ENCODE measurements around the gene ANO9. TPM values are rescaled to one million over a fixed set of nuclear protein-coding genes. Genes with fewer than 3 reads are reported as not detected.

ANO9 gene
- total and polyA plus RNA-seq, 12 donors, result 0.07 to 2.9 (median 0.97) TPM; not detected in 5

- Histone ChIP-seq H3K27me3 (peaks cover 39% of the 10 kb centered on the region), H3K4me1 (replicated peaks in 1 of 2) (no peaks in the 10 kb centered on the region), H3K36me3 (replicated peaks in 1 of 2) (no peaks in the 10 kb centered on the region), H3K27ac (no peak overlapping the region), H3K4me3 (no peak overlapping the region), H3K9me3 (replicated peaks in 1 of 3) (no peaks in the 10 kb centered on the region)
- TF ChIP-seq POLR2A (IDR thresholded peaks at IDR 0.05) (no peak), CTCF (IDR thresholded peaks at IDR 0.05) (no peak)
- no peak for DNase-seq
- WGBS, 4 donors, result 21 to 31% (median 22%) methylated on average over 3 to 7 of the region's 7 CpGs
- intact Hi-C loops (cut with DNase I), result no loop called here
Measured at GRCh38 chr11:367956-368413, 73.8 kb downstream of the ANO9 start.

Small RNAs within 50 kb of the gene (small RNA-seq; reads per million reads assigned to genes)
- gene RN7SL838P, result 0 to 0.12 reads per million in 2 donors

Other genes with a start within 250 kb of the ANO9 start
- gene SCGB1C1, start 248.9 kb downstream of the ANO9 start, total RNA-seq, result not detected
- gene SCGB1C1, start 248.9 kb downstream of the ANO9 start, polyA plus RNA-seq, result not detected
- 10 to 100 TPM; 16.2 to 89.7 (median 50.8) TPM for gene BET1L, start 234.6 kb downstream of the ANO9 start, total RNA-seq
- 10 to 100 TPM; 23.6 to 76.3 (median 26.9) TPM for gene BET1L, start 234.6 kb downstream of the ANO9 start, polyA plus RNA-seq
- gene RIC8A, start 234.3 kb downstream of the ANO9 start, total RNA-seq, result 100 to 1,000 TPM in 1 of 9 donors, 10 to 100 TPM in 8; 66.7 to 105 (median 82.0) TPM
- gene RIC8A, start 234.3 kb downstream of the ANO9 start, polyA plus RNA-seq, result 10 to 100 TPM; 60.9 to 83.6 (median 64.5) TPM
- gene SIRT3, start 205.7 kb downstream of the ANO9 start, total RNA-seq, result 10 to 100 TPM; 13.8 to 28.2 (median 23.5) TPM
- 10 to 100 TPM; 18.2 to 30.6 (median 29.4) TPM for gene SIRT3, start 205.7 kb downstream of the ANO9 start, polyA plus RNA-seq
- gene PSMD13, start 205.0 kb downstream of the ANO9 start, total RNA-seq, result 100 to 1,000 TPM in 2 of 9 donors, 10 to 100 TPM in 7; 62.2 to 165 (median 86.4) TPM
- gene PSMD13, start 205.0 kb downstream of the ANO9 start, polyA plus RNA-seq, result 100 to 1,000 TPM; 113 to 174 (median 146) TPM
- under 1 TPM in 6 of 9 donors, not detected in 3; 0.14 to 0.69 (median 0.24) TPM for gene NLRP6, start 163.6 kb downstream of the ANO9 start, total RNA-seq
- gene NLRP6, start 163.6 kb downstream of the ANO9 start, polyA plus RNA-seq, result under 1 TPM in 1 of 3 donors, not detected in 2; 0.16 TPM
- 1 to 10 TPM; 1.2 to 9.8 (median 7.1) TPM for gene PGGHG, start 152.9 kb downstream of the ANO9 start, total RNA-seq
- gene PGGHG, start 152.9 kb downstream of the ANO9 start, polyA plus RNA-seq, result 10 to 100 TPM in 2 of 3 donors, under 1 TPM in 1; 0.55 to 77.2 (median 29.4) TPM
- gene IFITM5, start 142.5 kb downstream of the ANO9 start, total RNA-seq, result not detected
- not detected for gene IFITM5, start 142.5 kb downstream of the ANO9 start, polyA plus RNA-seq
- gene IFITM2, start 134.2 kb downstream of the ANO9 start, total RNA-seq, result 100 to 1,000 TPM in 7 of 9 donors, 10 to 100 TPM in 2; 30.7 to 269 (median 155) TPM
- 100 to 1,000 TPM; 290 to 835 (median 443) TPM for gene IFITM2, start 134.2 kb downstream of the ANO9 start, polyA plus RNA-seq
- gene IFITM1, start 128.0 kb downstream of the ANO9 start, total RNA-seq, result 100 to 1,000 TPM in 3 of 9 donors, 10 to 100 TPM in 6; 12.1 to 238 (median 84.5) TPM
- 100 to 1,000 TPM in 2 of 3 donors, 10 to 100 TPM in 1; 84.6 to 360 (median 139) TPM for gene IFITM1, start 128.0 kb downstream of the ANO9 start, polyA plus RNA-seq
- 100 to 1,000 TPM in 8 of 9 donors, 10 to 100 TPM in 1; 80.5 to 946 (median 291) TPM for gene IFITM3, start 121.2 kb downstream of the ANO9 start, total RNA-seq
- 1,000 to 10,000 TPM in 1 of 3 donors, 100 to 1,000 TPM in 2; 454 to 1,592 (median 502) TPM for gene IFITM3, start 121.2 kb downstream of the ANO9 start, polyA plus RNA-seq
- gene B4GALNT4, start 72.5 kb downstream of the ANO9 start, total RNA-seq, result 1 to 10 TPM in 4 of 9 donors, under 1 TPM in 3, not detected in 2; 0.29 to 4.6 (median 1.1) TPM
- gene B4GALNT4, start 72.5 kb downstream of the ANO9 start, polyA plus RNA-seq, result 10 to 100 TPM in 1 of 3 donors, 1 to 10 TPM in 1, under 1 TPM in 1; 0.15 to 30.3 (median 9.1) TPM
- gene PKP3, start 47.8 kb downstream of the ANO9 start, total RNA-seq, result under 1 TPM in 3 of 9 donors, not detected in 6; 0.45 to 0.65 (median 0.65) TPM
- gene PKP3, start 47.8 kb downstream of the ANO9 start, polyA plus RNA-seq, result under 1 TPM in 1 of 3 donors, not detected in 2; 0.37 TPM
- gene SIGIRR, start 27.0 kb downstream of the ANO9 start, total RNA-seq, result 10 to 100 TPM in 7 of 9 donors, 1 to 10 TPM in 2; 5.7 to 70.0 (median 21.1) TPM
- 100 to 1,000 TPM in 1 of 3 donors, 10 to 100 TPM in 1, 1 to 10 TPM in 1; 2.7 to 111 (median 80.4) TPM for gene SIGIRR, start 27.0 kb downstream of the ANO9 start, polyA plus RNA-seq
- 10 to 100 TPM; 20.7 to 85.9 (median 41.4) TPM for gene PTDSS2, start 8.3 kb upstream of the ANO9 start, total RNA-seq
- gene PTDSS2, start 8.3 kb upstream of the ANO9 start, polyA plus RNA-seq, result 100 to 1,000 TPM in 1 of 3 donors, 10 to 100 TPM in 2; 11.0 to 109 (median 53.7) TPM
- gene RNH1, start 65.2 kb upstream of the ANO9 start, total RNA-seq, result 100 to 1,000 TPM; 103 to 342 (median 252) TPM
- 100 to 1,000 TPM in 2 of 3 donors, 10 to 100 TPM in 1; 36.3 to 125 (median 110) TPM for gene RNH1, start 65.2 kb upstream of the ANO9 start, polyA plus RNA-seq
- gene HRAS, start 93.6 kb upstream of the ANO9 start, total RNA-seq, result 10 to 100 TPM; 10.8 to 45.0 (median 36.7) TPM
- 100 to 1,000 TPM in 2 of 3 donors, 10 to 100 TPM in 1; 18.7 to 190 (median 164) TPM for gene HRAS, start 93.6 kb upstream of the ANO9 start, polyA plus RNA-seq
- gene LRRC56, start 95.5 kb upstream of the ANO9 start, total RNA-seq, result 1 to 10 TPM in 2 of 9 donors, under 1 TPM in 6, not detected in 1; 0.32 to 1.7 (median 0.82) TPM
- 1 to 10 TPM in 2 of 3 donors, not detected in 1; 1.7 to 4.3 TPM for gene LRRC56, start 95.5 kb upstream of the ANO9 start, polyA plus RNA-seq
- gene LMNTD2, start 118.7 kb upstream of the ANO9 start, total RNA-seq, result 1 to 10 TPM in 8 of 9 donors, under 1 TPM in 1; 0.35 to 9.1 (median 6.0) TPM
- gene LMNTD2, start 118.7 kb upstream of the ANO9 start, polyA plus RNA-seq, result 10 to 100 TPM in 2 of 3 donors, under 1 TPM in 1; 0.20 to 21.0 (median 12.7) TPM
- 10 to 100 TPM in 4 of 9 donors, 1 to 10 TPM in 5; 2.9 to 18.2 (median 5.8) TPM for gene RASSF7, start 119.0 kb upstream of the ANO9 start, total RNA-seq
- gene RASSF7, start 119.0 kb upstream of the ANO9 start, polyA plus RNA-seq, result 10 to 100 TPM in 1 of 3 donors, 1 to 10 TPM in 1, under 1 TPM in 1; 0.33 to 19.9 (median 9.8) TPM
- 10 to 100 TPM; 17.2 to 42.2 (median 29.0) TPM for gene PHRF1, start 134.5 kb upstream of the ANO9 start, total RNA-seq
- 10 to 100 TPM in 2 of 3 donors, 1 to 10 TPM in 1; 8.7 to 62.3 (median 23.3) TPM for gene PHRF1, start 134.5 kb upstream of the ANO9 start, polyA plus RNA-seq
- 10 to 100 TPM in 5 of 9 donors, 1 to 10 TPM in 4; 3.6 to 28.3 (median 10.0) TPM for gene IRF7, start 173.9 kb upstream of the ANO9 start, total RNA-seq
- 10 to 100 TPM in 2 of 3 donors, under 1 TPM in 1; 0.81 to 87.6 (median 25.9) TPM for gene IRF7, start 173.9 kb upstream of the ANO9 start, polyA plus RNA-seq
- gene CDHR5, start 182.9 kb upstream of the ANO9 start, total RNA-seq, result 1 to 10 TPM in 5 of 9 donors, under 1 TPM in 3, not detected in 1; 0.44 to 5.2 (median 1.2) TPM
- gene CDHR5, start 182.9 kb upstream of the ANO9 start, polyA plus RNA-seq, result under 1 TPM; 0.31 to 0.61 (median 0.56) TPM
- under 1 TPM in 1 of 9 donors, not detected in 8; 0.67 TPM for gene SCT, start 185.2 kb upstream of the ANO9 start, total RNA-seq
- under 1 TPM in 1 of 3 donors, not detected in 2; 0.61 TPM for gene SCT, start 185.2 kb upstream of the ANO9 start, polyA plus RNA-seq
- gene DRD4, start 195.3 kb upstream of the ANO9 start, total RNA-seq, result 1 to 10 TPM in 1 of 9 donors, under 1 TPM in 6, not detected in 2; 0.28 to 1.1 (median 0.34) TPM
- 1 to 10 TPM in 2 of 3 donors, not detected in 1; 1.2 to 1.3 TPM for gene DRD4, start 195.3 kb upstream of the ANO9 start, polyA plus RNA-seq